Measurements from ENCODE around the gene PACS1. TPM values are rescaled to one million over a fixed set of nuclear protein-coding genes. Genes with fewer than 3 reads are reported as not detected.
A peak's percentile ranks its signal among the peaks of the same experiment; 100 is the strongest.
"Not testable (repeated sequence)": the region's sequence is repeated elsewhere in the genome, so short reads cannot be mapped to it uniquely, and the experiment has no call there.

The PACS1 gene
- total RNA-seq, 1 experiment from 2014 or later: 47.9 TPM

DNA sequence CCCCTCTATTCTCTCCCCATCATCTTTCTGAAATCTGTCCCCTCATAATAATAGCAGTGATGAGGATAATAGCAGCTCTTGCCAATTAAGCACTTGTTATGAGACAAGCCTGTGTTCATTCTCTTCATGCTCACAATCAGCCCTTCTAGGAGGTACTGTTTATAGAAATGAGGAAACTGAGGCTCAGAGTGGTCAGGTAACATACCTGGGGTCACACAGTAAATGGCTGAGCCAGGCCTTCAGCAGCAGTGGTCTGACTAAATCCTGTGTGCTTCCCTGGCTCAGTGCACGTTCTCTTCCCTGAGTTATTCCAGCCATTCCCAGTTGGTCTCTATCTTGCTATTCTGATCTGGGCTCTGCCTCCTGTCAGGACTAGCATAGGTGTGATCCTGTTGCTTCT is 204.1 kb downstream of the PACS1 start:
- DNase-seq: no peak
- Mint-ChIP-seq H3K9me3 (ENCODE audit: low read depth, unreplicated experiment) (no peaks in the 10 kb centered on the region), H3K27ac (ENCODE audit: unreplicated experiment) (no peak overlapping the region), H3K27me3 (ENCODE audit: unreplicated experiment) (peaks cover 8% of the 10 kb centered on the region), H3K36me3 (ENCODE audit: insufficient read depth, unreplicated experiment) (peaks cover 44% of the 10 kb centered on the region), H3K4me3 (ENCODE audit: low read depth, unreplicated experiment) (no peak overlapping the region), H3K4me1 (ENCODE audit: low read depth, unreplicated experiment) (peaks cover 5% of the 10 kb centered on the region)
- TF ChIP-seq, protein P1, sequence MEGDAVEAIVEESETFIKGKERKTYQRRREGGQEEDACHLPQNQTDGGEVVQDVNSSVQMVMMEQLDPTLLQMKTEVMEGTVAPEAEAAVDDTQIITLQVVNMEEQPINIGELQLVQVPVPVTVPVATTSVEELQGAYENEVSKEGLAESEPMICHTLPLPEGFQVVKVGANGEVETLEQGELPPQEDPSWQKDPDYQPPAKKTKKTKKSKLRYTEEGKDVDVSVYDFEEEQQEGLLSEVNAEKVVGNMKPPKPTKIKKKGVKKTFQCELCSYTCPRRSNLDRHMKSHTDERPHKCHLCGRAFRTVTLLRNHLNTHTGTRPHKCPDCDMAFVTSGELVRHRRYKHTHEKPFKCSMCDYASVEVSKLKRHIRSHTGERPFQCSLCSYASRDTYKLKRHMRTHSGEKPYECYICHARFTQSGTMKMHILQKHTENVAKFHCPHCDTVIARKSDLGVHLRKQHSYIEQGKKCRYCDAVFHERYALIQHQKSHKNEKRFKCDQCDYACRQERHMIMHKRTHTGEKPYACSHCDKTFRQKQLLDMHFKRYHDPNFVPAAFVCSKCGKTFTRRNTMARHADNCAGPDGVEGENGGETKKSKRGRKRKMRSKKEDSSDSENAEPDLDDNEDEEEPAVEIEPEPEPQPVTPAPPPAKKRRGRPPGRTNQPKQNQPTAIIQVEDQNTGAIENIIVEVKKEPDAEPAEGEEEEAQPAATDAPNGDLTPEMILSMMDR (IDR thresholded peaks at IDR 0.05; ENCODE audit: unreplicated experiment): no peak
- intact Hi-C loops (cut with micrococcal nuclease; ENCODE audit: unreplicated experiment): no loop called here
- BruUV-seq (replicated peaks): no TSS peak
- CTCF ChIA-PET: no interaction called here

- no peak for DNase-seq
- Mint-ChIP-seq H3K27ac (ENCODE audit: unreplicated experiment) (no peak overlapping the region), H3K36me3 (ENCODE audit: insufficient read depth, unreplicated experiment) (peaks cover 37% of the 10 kb centered on the region), H3K4me3 (ENCODE audit: low read depth, unreplicated experiment) (no peak overlapping the region), H3K27me3 (ENCODE audit: unreplicated experiment) (peaks cover 18% of the 10 kb centered on the region), H3K4me1 (ENCODE audit: low read depth, unreplicated experiment) (no peaks in the 10 kb centered on the region), H3K9me3 (ENCODE audit: low read depth, unreplicated experiment) (no peaks in the 10 kb centered on the region)
- TF ChIP-seq, protein P1 (IDR thresholded peaks at IDR 0.05; ENCODE audit: unreplicated experiment): no peak
- BruUV-seq (replicated peaks): no TSS peak
- intact Hi-C loops (cut with micrococcal nuclease; ENCODE audit: unreplicated experiment): no loop called here
- CTCF ChIA-PET: interaction anchor here (0.5 kb wide), 1 partner anchor 74 kb away, joined by 3 read pairs; no protein-coding TSS in a partner anchor
Observed at GRCh38 chr11:66275396-66275795, 205.3 kb downstream of the PACS1 start.

DNA sequence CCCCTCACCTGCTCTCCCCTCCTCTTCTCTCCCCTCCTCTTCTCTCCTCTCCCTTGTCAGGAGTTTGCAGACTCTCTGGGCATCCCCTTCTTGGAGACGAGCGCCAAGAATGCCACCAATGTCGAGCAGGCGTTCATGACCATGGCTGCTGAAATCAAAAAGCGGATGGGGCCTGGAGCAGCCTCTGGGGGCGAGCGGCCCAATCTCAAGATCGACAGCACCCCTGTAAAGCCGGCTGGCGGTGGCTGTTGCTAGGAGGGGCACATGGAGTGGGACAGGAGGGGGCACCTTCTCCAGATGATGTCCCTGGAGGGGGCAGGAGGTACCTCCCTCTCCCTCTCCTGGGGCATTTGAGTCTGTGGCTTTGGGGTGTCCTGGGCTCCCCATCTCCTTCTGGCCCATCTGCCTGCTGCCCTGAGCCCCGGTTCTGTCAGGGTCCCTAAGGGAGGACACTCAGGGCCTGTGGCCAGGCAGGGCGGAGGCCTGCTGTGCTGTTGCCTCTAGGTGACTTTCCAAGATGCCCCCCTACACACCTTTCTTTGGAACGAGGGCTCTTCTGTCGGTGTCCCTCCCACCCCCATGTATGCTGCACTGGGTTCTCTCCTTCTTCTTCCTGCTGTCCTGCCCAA is 206.0 kb downstream of the PACS1 start:
- H3K4me1 Mint-ChIP-seq (ENCODE audit: low read depth, unreplicated experiment): peaks cover 6% of the 10 kb centered on the region
- intact Hi-C loops (cut with micrococcal nuclease; ENCODE audit: unreplicated experiment): no loop called here
- H3K27ac Mint-ChIP-seq (ENCODE audit: unreplicated experiment): no peak overlapping the region
- H3K4me3 Mint-ChIP-seq (ENCODE audit: low read depth, unreplicated experiment): no peak overlapping the region
- no TSS peak for BruUV-seq (replicated peaks)
- H3K36me3 Mint-ChIP-seq (ENCODE audit: insufficient read depth, unreplicated experiment): peaks cover 38% of the 10 kb centered on the region
- TF ChIP-seq, protein P1 (IDR thresholded peaks at IDR 0.05; ENCODE audit: unreplicated experiment): no peak
- no peaks in the 10 kb centered on the region for H3K9me3 Mint-ChIP-seq (ENCODE audit: low read depth, unreplicated experiment)
- DNase-seq: no peak
- H3K27me3 Mint-ChIP-seq (ENCODE audit: unreplicated experiment): peaks cover 25% of the 10 kb centered on the region
- CTCF ChIA-PET: no interaction called here

DNA sequence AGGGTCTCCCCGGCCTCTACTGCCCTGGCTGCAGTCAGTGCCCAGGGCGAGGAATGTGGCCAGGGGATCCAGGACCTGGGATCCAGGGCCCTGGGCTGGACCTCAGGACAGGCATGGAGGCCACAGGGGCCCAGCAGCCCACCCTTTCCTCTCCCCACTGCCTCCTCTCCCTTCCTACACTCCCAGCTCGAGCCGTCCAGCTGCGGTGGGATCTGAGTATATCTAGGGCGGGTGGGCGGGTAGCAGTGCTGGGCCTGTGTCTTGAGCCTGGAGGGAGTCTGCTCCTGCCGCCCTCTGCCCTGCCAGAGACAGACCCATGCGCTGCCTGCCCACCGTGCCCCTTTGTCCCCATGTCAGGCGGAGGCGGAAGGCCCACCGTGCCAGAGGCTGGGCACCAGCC is 206.5 kb downstream of the PACS1 start:
- H3K27ac Mint-ChIP-seq (ENCODE audit: unreplicated experiment); H3K4me3 Mint-ChIP-seq (ENCODE audit: low read depth, unreplicated experiment); CTCF ChIA-PET; intact Hi-C loops (cut with micrococcal nuclease; ENCODE audit: unreplicated experiment); H3K9me3 Mint-ChIP-seq (ENCODE audit: low read depth, unreplicated experiment); BruUV-seq (replicated peaks); DNase-seq: not testable (repeated sequence)
- Mint-ChIP-seq H3K27me3 (ENCODE audit: unreplicated experiment) (peaks cover 29% of the 10 kb centered on the region), H3K4me1 (ENCODE audit: low read depth, unreplicated experiment) (peaks cover 11% of the 10 kb centered on the region), H3K36me3 (ENCODE audit: insufficient read depth, unreplicated experiment) (peaks cover 43% of the 10 kb centered on the region)

GRCh38 chr11:66277064-66277463 is 207.0 kb downstream of the PACS1 start:
- H3K4me1 Mint-ChIP-seq (ENCODE audit: low read depth, unreplicated experiment): peaks cover 15% of the 10 kb centered on the region
- DNase-seq; H3K9me3 Mint-ChIP-seq (ENCODE audit: low read depth, unreplicated experiment); intact Hi-C loops (cut with micrococcal nuclease; ENCODE audit: unreplicated experiment); H3K4me3 Mint-ChIP-seq (ENCODE audit: low read depth, unreplicated experiment); CTCF ChIA-PET; H3K27ac Mint-ChIP-seq (ENCODE audit: unreplicated experiment): not testable (repeated sequence)
- peaks cover 29% of the 10 kb centered on the region for H3K27me3 Mint-ChIP-seq (ENCODE audit: unreplicated experiment)
- peaks cover 47% of the 10 kb centered on the region for H3K36me3 Mint-ChIP-seq (ENCODE audit: insufficient read depth, unreplicated experiment)
- BruUV-seq (replicated peaks): TSS peak; percentile 28
